ENCODE data around the gene SMC6. TPM values are rescaled to one million over a fixed set of nuclear protein-coding genes. Genes with fewer than 3 reads are reported as not detected.

The SMC6 gene
- total and polyA plus RNA-seq, 3 donors from 2014 or later = 21.7 to 79.0 (median 73.8) TPM

- no peak overlapping the region for H3K4me3 ChIP-seq
- no peaks in the 10 kb centered on the region for H3K36me3 ChIP-seq (ENCODE audit: low read depth, missing control alignments)
- no peaks in the 10 kb centered on the region for H3K9me3 ChIP-seq
- H3K4me1 ChIP-seq = peaks cover 6% of the 10 kb centered on the region
- H3K27ac ChIP-seq = no peak overlapping the region
- peak; percentile 66 for DNase-seq
- TF ChIP-seq, protein P1, sequence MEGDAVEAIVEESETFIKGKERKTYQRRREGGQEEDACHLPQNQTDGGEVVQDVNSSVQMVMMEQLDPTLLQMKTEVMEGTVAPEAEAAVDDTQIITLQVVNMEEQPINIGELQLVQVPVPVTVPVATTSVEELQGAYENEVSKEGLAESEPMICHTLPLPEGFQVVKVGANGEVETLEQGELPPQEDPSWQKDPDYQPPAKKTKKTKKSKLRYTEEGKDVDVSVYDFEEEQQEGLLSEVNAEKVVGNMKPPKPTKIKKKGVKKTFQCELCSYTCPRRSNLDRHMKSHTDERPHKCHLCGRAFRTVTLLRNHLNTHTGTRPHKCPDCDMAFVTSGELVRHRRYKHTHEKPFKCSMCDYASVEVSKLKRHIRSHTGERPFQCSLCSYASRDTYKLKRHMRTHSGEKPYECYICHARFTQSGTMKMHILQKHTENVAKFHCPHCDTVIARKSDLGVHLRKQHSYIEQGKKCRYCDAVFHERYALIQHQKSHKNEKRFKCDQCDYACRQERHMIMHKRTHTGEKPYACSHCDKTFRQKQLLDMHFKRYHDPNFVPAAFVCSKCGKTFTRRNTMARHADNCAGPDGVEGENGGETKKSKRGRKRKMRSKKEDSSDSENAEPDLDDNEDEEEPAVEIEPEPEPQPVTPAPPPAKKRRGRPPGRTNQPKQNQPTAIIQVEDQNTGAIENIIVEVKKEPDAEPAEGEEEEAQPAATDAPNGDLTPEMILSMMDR (IDR thresholded peaks at IDR 0.05) = no peak
- no peak for TF ChIP-seq POLR2A (IDR thresholded peaks at IDR 0.05)
- intact Hi-C loops (cut with DNase I; ENCODE audit: low total_unique reads) = no loop called here
- no peaks in the 10 kb centered on the region for H3K27me3 ChIP-seq
- WGBS, 2 donors = 73 to 76% methylated on average over 2 of the region's 2 CpGs
Measured at GRCh38 chr2:17765398-17765797, 11.8 kb upstream of the SMC6 start.

DNA sequence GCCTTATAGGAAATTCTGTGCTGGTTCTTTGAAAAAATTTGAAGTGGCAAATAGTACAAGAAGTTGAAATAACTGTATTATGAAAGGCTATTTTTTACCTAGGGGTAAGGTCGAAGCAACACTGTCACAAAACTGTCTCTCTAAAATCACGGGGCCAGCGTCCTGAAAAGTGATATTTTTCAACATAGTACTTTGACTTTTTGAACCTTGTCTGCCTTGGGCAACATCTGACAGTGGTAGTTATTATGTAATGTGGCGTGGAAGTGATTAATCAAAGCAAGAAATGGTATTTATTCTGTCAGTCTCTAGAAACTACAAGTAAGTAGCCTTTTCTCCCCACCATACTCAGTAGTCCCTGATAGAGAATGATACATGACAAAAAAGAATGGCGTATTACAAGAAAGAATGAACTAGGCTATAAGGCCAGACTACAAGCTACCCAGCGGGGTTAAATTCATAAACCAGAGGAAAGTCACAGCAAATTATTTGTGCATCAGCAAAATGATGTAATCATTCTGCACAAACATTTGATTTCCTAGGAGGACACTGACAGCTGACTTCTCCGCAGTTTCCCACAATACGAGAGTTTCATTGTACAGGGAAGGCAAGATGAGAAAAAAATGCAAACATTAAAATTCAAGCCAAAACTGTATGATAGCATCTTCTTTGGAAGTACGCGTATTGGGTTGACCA lies 10.2 kb upstream of the SMC6 start:
- Histone ChIP-seq H3K27ac (no peak overlapping the region), H3K36me3 (ENCODE audit: low read depth, missing control alignments) (no peaks in the 10 kb centered on the region), H3K27me3 (no peaks in the 10 kb centered on the region), H3K9me3 (no peaks in the 10 kb centered on the region), H3K4me3 (no peak overlapping the region), H3K4me1 (peaks cover 6% of the 10 kb centered on the region)
- no peak for TF ChIP-seq POLR2A (IDR thresholded peaks at IDR 0.05)
- TF ChIP-seq, protein P1 (IDR thresholded peaks at IDR 0.05) = no peak
- 94 to 96% methylated on average over 10 of the region's 10 CpGs for WGBS, 2 donors
- intact Hi-C loops (cut with DNase I; ENCODE audit: low total_unique reads) = no loop called here
- DNase-seq = no peak

DNA sequence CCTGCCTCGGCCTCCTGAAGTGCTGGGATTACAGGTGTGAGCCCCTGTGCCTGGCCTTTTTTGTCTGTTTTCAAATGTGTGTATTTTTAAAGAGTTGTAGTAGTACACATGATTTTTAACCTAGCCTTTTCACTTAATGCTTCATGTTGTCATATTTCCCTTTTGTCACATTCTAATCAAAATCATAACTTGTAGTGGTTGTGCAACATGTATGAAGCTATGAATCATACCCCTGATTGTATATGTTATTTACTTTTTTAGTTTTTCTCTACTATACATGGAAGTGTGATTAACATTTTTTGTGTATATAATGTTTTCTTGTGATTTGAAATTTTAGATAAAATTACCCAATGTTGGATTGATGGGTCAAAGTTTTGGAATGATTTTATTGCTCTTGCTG lies 8.8 kb upstream of the SMC6 start:
- H3K4me1 ChIP-seq = peaks cover 6% of the 10 kb centered on the region
- no peaks in the 10 kb centered on the region for H3K36me3 ChIP-seq (ENCODE audit: low read depth, missing control alignments)
- no peak for DNase-seq
- no peaks in the 10 kb centered on the region for H3K9me3 ChIP-seq
- H3K4me3 ChIP-seq = no peak overlapping the region
- TF ChIP-seq POLR2A (IDR thresholded peaks at IDR 0.05) = no peak
- no peak overlapping the region for H3K27ac ChIP-seq
- WGBS, 2 donors = 88 to 89% methylated on average over 1 of the region's 1 CpG
- intact Hi-C loops (cut with DNase I; ENCODE audit: low total_unique reads) = no loop called here
- no peaks in the 10 kb centered on the region for H3K27me3 ChIP-seq

DNA sequence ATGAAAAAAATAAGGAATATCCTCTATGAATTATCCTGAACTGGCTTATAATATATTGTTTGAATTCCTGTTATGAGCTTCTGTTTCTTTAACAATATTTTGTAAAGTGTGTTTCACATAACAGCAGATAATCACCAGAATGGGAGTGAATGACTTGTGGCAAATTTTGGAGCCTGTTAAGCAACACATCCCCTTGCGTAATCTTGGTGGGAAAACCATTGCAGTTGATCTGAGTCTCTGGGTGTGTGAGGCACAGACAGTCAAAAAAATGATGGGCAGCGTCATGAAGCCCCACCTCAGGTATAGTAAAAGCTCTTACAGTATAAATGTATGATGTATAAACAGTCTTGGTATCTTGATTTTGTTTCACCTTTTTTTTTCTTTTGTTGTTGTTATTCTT lies 6.2 kb upstream of the SMC6 start:
- Histone ChIP-seq H3K4me1 (peaks cover under 1% of the 10 kb centered on the region), H3K36me3 (ENCODE audit: low read depth, missing control alignments) (no peaks in the 10 kb centered on the region), H3K4me3 (no peak overlapping the region), H3K27ac (no peak overlapping the region), H3K27me3 (no peaks in the 10 kb centered on the region), H3K9me3 (no peaks in the 10 kb centered on the region)
- no peak for DNase-seq
- TF ChIP-seq, protein P1 (IDR thresholded peaks at IDR 0.05) = no peak
- TF ChIP-seq POLR2A (IDR thresholded peaks at IDR 0.05) = no peak
- intact Hi-C loops (cut with DNase I; ENCODE audit: low total_unique reads) = no loop called here
- 88 to 89% methylated on average over 2 of the region's 2 CpGs for WGBS, 2 donors

DNA sequence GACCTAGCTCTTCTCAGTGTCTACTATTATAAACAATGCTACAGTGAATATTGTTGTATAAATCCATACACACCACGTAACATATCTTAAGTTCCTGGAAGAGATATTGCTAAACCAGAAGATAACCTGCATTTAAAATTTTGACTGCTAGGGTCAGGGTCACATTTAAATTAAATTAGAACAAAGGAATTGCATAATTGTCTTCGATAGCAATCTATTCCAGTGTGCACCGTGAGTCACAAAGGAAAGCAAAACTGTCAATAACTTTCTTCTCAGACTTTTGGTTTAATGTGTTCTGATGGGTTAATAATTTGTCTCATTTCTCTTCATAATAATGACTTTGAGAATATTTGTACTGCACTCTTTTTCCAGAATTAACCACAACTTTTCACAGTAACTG lies 4.5 kb upstream of the SMC6 start:
- Histone ChIP-seq H3K4me3 (no peak overlapping the region), H3K9me3 (no peaks in the 10 kb centered on the region), H3K36me3 (ENCODE audit: low read depth, missing control alignments) (no peaks in the 10 kb centered on the region), H3K27ac (peak overlapping the region in 1 of 2 donors; percentile 61), H3K4me1 (no peaks in the 10 kb centered on the region), H3K27me3 (no peaks in the 10 kb centered on the region)
- whole genome bisulfite sequencing, 2 donors = 64 to 75% methylated on average over 3 of the region's 3 CpGs
- DNase-seq = no peak
- intact Hi-C loops (cut with DNase I; ENCODE audit: low total_unique reads) = no loop called here
- TF ChIP-seq, protein P1 (IDR thresholded peaks at IDR 0.05) = no peak
- no peak for TF ChIP-seq POLR2A (IDR thresholded peaks at IDR 0.05)
